HCT116 (cell line): Measurements from ENCODE around the gene ACAN. TPM values are rescaled to one million over a fixed set of nuclear protein-coding genes. Genes with fewer than 3 reads are reported as not detected.

ENCODE experiments used
- ATAC-seq: fragments of 200-7000 bp; cut with Tn5 transposase; 2 replicates; pipeline ENCODE4 v1.9.1; 2020; ENCODE audit warnings: mild to moderate bottlenecking, moderate library complexity
- BruUV-seq: library from RNA; stranded (reverse); fragments of 400-500 nt; replicated peaks from 2 replicates; lab custom pipeline; 2021; lab: Mats Ljungman, UMichigan
- CTCF ChIA-PET: fragments of 300-600 bp; sonication (Branson Sonifier 250); formaldehyde crosslinking; loops from one replicate; lab custom pipeline; 2021; ENCODE audit warnings: antibody characterized with exemption; lab: Charles Lee
- POLR2A ChIA-PET: fragments of 300-600, 350-600 bp; sonication (Branson Sonifier 250); formaldehyde crosslinking; loops from one replicate; lab custom pipeline; 2021; ENCODE audit warnings: antibody characterized with exemption; lab: Charles Lee
- RAD21 ChIA-PET, 2 experiments: fragments of 300-600 bp; sonication (Branson Sonifier 250); formaldehyde crosslinking; loops; one replicate each; lab custom pipeline; 2023; ENCODE audit warnings: low total read pairs in 2 of 2; ENCODE audit not compliant: uncharacterized antibody in 2 of 2, unreplicated experiment in 2 of 2, low non-redundant PET in 1 of 2; lab: Charles Lee
- DNase-seq: peaks from one replicate; pipeline ENCODE4 v3.0.0-alpha.2; 2010; ENCODE audit warnings: low read depth, low spot score
- H2AFZ ChIP-seq: fragments of 200-600 bp; shearing (Covaris generic), sonication (generic); 2 replicates; pipeline ENCODE4 v1.6.1; 2017; ENCODE audit warnings: low read depth, mixed run types, mixed read lengths, antibody characterized with exemption, low read length; ENCODE audit not compliant: poor library complexity, severe bottlenecking
- H3K27ac ChIP-seq: 2 replicates; pipeline ENCODE4 v1.5.1; 2012; ENCODE audit warnings: low read depth, low read length
- H3K27me3 ChIP-seq: fragments of 200-600 bp; sonication (generic); 2 replicates; pipeline ENCODE4 v1.6.1; 2016; ENCODE audit warnings: mixed run types, low read length, mixed read lengths; ENCODE audit not compliant: insufficient read depth
- H3K36me3 ChIP-seq, 2 experiments: fragments of 200-500 bp in 1 of 2; fragments of 200-600 bp in 1 of 2; sonication (Bioruptor generic) in 1 of 2; sonication (generic) in 1 of 2; 2 replicates each; pipeline versions ENCODE4 v1.5.1 to v1.6.1; 2014 to 2016; ENCODE audit warnings: low read length in 2 of 2, inconsistent platforms in 1 of 2, mixed read lengths in 1 of 2, mixed run types in 1 of 2; ENCODE audit not compliant: insufficient read depth in 2 of 2, control insufficient read depth in 1 of 2
- H3K4me1 ChIP-seq, 2 experiments: fragments of 200-600 bp in 1 of 2; sonication (generic) in 1 of 2; 2 replicates each; pipeline versions ENCODE4 v1.5.1 to v1.6.1; 2012 to 2017; ENCODE audit warnings: low read length in 2 of 2, inconsistent platforms in 1 of 2, mild to moderate bottlenecking in 1 of 2, mixed read lengths in 1 of 2, mixed run types in 1 of 2, moderate library complexity in 1 of 2; ENCODE audit not compliant: insufficient read depth in 2 of 2, control insufficient read depth in 1 of 2
- H3K4me2 ChIP-seq: fragments of 200-600 bp; sonication (generic); 2 replicates; pipeline ENCODE4 v1.6.1; 2017; ENCODE audit warnings: mixed run types, low read length, mixed read lengths
- H3K4me3 ChIP-seq, 2 experiments: fragments of 200-600 bp in 1 of 2; sonication (generic) in 1 of 2; replicated peaks in 1 of 2; 2 replicates each; pipeline ENCODE4 v1.5.1; 2011 to 2016; ENCODE audit warnings: low read length in 2 of 2, control low read depth in 1 of 2, low read depth in 1 of 2, mild to moderate bottlenecking in 1 of 2, mixed read lengths in 1 of 2, mixed run types in 1 of 2
- H3K79me2 ChIP-seq: fragments of 200-600 bp; sonication (generic); 2 replicates; pipeline ENCODE4 v1.6.1; 2017; ENCODE audit warnings: mild to moderate bottlenecking, mixed run types, low read length, moderate library complexity, mixed read lengths; ENCODE audit not compliant: insufficient read depth
- H3K9ac ChIP-seq: fragments of 200-600 bp; sonication (generic); 2 replicates; pipeline ENCODE4 v1.6.1; 2016; ENCODE audit warnings: low read length, mixed read lengths
- H3K9me2 ChIP-seq: fragments of 200-600 bp; sonication (generic), shearing (Covaris generic); 2 replicates; pipeline ENCODE4 v1.6.1; 2017; ENCODE audit warnings: mixed run types, mild to moderate bottlenecking, moderate library complexity; ENCODE audit not compliant: insufficient read depth
- H3K9me3 ChIP-seq, 2 experiments: fragments of 200-500 bp in 1 of 2; fragments of 200-600 bp in 1 of 2; sonication (Bioruptor generic) in 1 of 2; sonication (generic) in 1 of 2; 2 replicates each; pipeline ENCODE4 v1.6.1; 2014 to 2017; ENCODE audit warnings: low read length in 2 of 2, mixed read lengths in 2 of 2, inconsistent platforms in 1 of 2, low read depth in 1 of 2, mild to moderate bottlenecking in 1 of 2, mixed run types in 1 of 2, moderate library complexity in 1 of 2; ENCODE audit not compliant: control insufficient read depth in 1 of 2, insufficient read depth in 1 of 2
- H4K20me1 ChIP-seq: fragments of 200-600 bp; sonication (generic), shearing (Covaris generic); 2 replicates; pipeline ENCODE4 v1.6.1; 2017; ENCODE audit warnings: mixed run types, mild to moderate bottlenecking, moderate library complexity; ENCODE audit not compliant: insufficient read depth
- ATF3 ChIP-seq: IDR thresholded peaks from 2 replicates; pipeline ENCODE4 v1.6.1; 2012
- CBX3 ChIP-seq: IDR thresholded peaks from 2 replicates; pipeline ENCODE4 v1.6.1; 2012; ENCODE audit warnings: low read depth
- CEBPB ChIP-seq: IDR thresholded peaks from 2 replicates; pipeline ENCODE4 v1.6.1; 2012; ENCODE audit warnings: low read depth
- CTCF ChIP-seq, 3 experiments: fragments of 200-600 bp in 1 of 3; sonication (generic) in 1 of 3; IDR thresholded peaks in 2 of 3; conservative IDR thresholded peaks in 1 of 3; 2 replicates each; pipeline ENCODE4 v1.5.1; 2012 to 2017; ENCODE audit warnings: low read depth in 2 of 3, low read length in 2 of 3, antibody characterized with exemption in 1 of 3, borderline replicate concordance in 1 of 3, control low read depth in 1 of 3, mild to moderate bottlenecking in 1 of 3, mixed read lengths in 1 of 3, mixed run types in 1 of 3, moderate library complexity in 1 of 3; ENCODE audit not compliant: insufficient read depth in 1 of 3
- EGR1 ChIP-seq: IDR thresholded peaks from 2 replicates; pipeline ENCODE4 v1.6.1; 2012; ENCODE audit warnings: low read depth
- ELF1 ChIP-seq: IDR thresholded peaks from 2 replicates; pipeline ENCODE4 v1.6.1; 2012; ENCODE audit warnings: low read depth, borderline replicate concordance
- EZH2 ChIP-seq: fragments of 200-600 bp; sonication (generic); IDR thresholded peaks from 2 replicates; pipeline ENCODE4 v1.6.1; 2017; ENCODE audit warnings: antibody characterized with exemption, mixed run types
- EZH2phosphoT487 ChIP-seq: fragments of 200-600 bp; IDR thresholded peaks from 2 replicates; pipeline ENCODE4 v1.6.1; 2018; ENCODE audit warnings: antibody characterized with exemption, borderline replicate concordance
- FOSL1 ChIP-seq: IDR thresholded peaks from 2 replicates; pipeline ENCODE4 v1.6.1; 2012; ENCODE audit warnings: low read depth
- JUND ChIP-seq: IDR thresholded peaks from 2 replicates; pipeline ENCODE4 v1.6.1; 2012
- POLR2AphosphoS5 ChIP-seq: IDR thresholded peaks from 2 replicates; pipeline ENCODE4 v1.6.1; 2011; ENCODE audit warnings: mild to moderate bottlenecking, low read depth, low read length, moderate library complexity
- RAD21 ChIP-seq: IDR thresholded peaks from 2 replicates; pipeline ENCODE4 v1.6.1; 2012; ENCODE audit warnings: low read depth, mild to moderate bottlenecking
- SIN3A ChIP-seq: IDR thresholded peaks from 2 replicates; pipeline ENCODE4 v1.6.1; 2012; ENCODE audit warnings: low read depth
- SP1 ChIP-seq: IDR thresholded peaks from 2 replicates; pipeline ENCODE4 v1.6.1; 2012; ENCODE audit warnings: low read depth
- TCF7L2 ChIP-seq: IDR thresholded peaks from 2 replicates; pipeline ENCODE4 v1.7.0; 2011; ENCODE audit warnings: borderline replicate concordance, inconsistent platforms; ENCODE audit not compliant: insufficient read depth, insufficient read length; ENCODE audit errors: extremely low read depth
- YY1 ChIP-seq: IDR thresholded peaks from 2 replicates; pipeline ENCODE4 v1.6.1; 2011; ENCODE audit warnings: low read length, low read depth, moderate library complexity, mild to moderate bottlenecking; ENCODE audit not compliant: insufficient replicate concordance; ENCODE audit errors: extremely low read depth
- ZFX ChIP-seq: fragments of 450-650 bp; IDR thresholded peaks from 2 replicates; pipeline ENCODE4 v1.6.1; 2017
- ZNF274 ChIP-seq: fragments of 200-500 bp; sonication (Bioruptor generic); IDR thresholded peaks from 2 replicates; pipeline ENCODE4 v1.6.1; 2014; ENCODE audit warnings: mild to moderate bottlenecking, low read depth, low read length, inconsistent platforms
- intact Hi-C: fragments of 100-400 bp; cut with micrococcal nuclease; formaldehyde crosslinking; loops from 2 replicates; pipeline ENCODE4 v1.10.0; 2022
- total RNA-seq: library from RNA; stranded (reverse); gene quantifications from one replicate; pipeline ENCODE4 v1.2.1, GENCODE V29; 2021; ENCODE audit not compliant: unreplicated experiment
- TF ChIP-seq, protein P1 (sequence below): IDR thresholded peaks from 2 replicates; pipeline ENCODE4 v1.6.1; 2011; ENCODE audit warnings: mild to moderate bottlenecking, low read length, moderate library complexity; ENCODE audit not compliant: insufficient replicate concordance; ENCODE audit errors: extremely low read depth

Gene ACAN
- total RNA-seq, 1 experiment from 2014 or later = not detected

- Histone ChIP-seq H3K4me2 (no peak overlapping the region), H3K4me1 (no peaks in the 10 kb centered on the region), H3K79me2 (no peaks in the 10 kb centered on the region), H3K27ac (no peak overlapping the region), H3K9me2 (no peaks in the 10 kb centered on the region), H2AFZ (no peak overlapping the region), H3K27me3 (no peaks in the 10 kb centered on the region), H3K9me3 (no peaks in the 10 kb centered on the region), H3K36me3 (no peaks in the 10 kb centered on the region), H3K4me3 (no peak overlapping the region), H4K20me1 (no peaks in the 10 kb centered on the region), H3K9ac (no peak overlapping the region)
- intact Hi-C loops = no loop called here
- ATAC-seq (no peak), DNase-seq (no peak)
- POLR2A ChIA-PET = no interaction called here
- RAD21 ChIA-PET = no interaction called here
- TF ChIP-seq SP1 (no peak), CEBPB (no peak), EZH2phosphoT487 (no peak), ELF1 (no peak), ZNF274 (no peak), SIN3A (no peak), RAD21 (no peak), FOSL1 (no peak), YY1 (no peak), CTCF (IDR thresholded peaks at IDR 0.05 in 2 of 3, conservative IDR thresholded peaks at IDR 0.05 in 1 of 3; ENCODE audit: borderline replicate concordance in 1 of 3, insufficient read depth in 1 of 3, low read depth in 2 of 3, low read length in 2 of 3) (no peak), EZH2 (no peak), ZFX (no peak), EGR1 (no peak), TCF7L2 (no peak), ATF3 (no peak), CBX3 (no peak), POLR2AphosphoS5 (no peak), JUND (no peak)
- TF ChIP-seq, protein P1, sequence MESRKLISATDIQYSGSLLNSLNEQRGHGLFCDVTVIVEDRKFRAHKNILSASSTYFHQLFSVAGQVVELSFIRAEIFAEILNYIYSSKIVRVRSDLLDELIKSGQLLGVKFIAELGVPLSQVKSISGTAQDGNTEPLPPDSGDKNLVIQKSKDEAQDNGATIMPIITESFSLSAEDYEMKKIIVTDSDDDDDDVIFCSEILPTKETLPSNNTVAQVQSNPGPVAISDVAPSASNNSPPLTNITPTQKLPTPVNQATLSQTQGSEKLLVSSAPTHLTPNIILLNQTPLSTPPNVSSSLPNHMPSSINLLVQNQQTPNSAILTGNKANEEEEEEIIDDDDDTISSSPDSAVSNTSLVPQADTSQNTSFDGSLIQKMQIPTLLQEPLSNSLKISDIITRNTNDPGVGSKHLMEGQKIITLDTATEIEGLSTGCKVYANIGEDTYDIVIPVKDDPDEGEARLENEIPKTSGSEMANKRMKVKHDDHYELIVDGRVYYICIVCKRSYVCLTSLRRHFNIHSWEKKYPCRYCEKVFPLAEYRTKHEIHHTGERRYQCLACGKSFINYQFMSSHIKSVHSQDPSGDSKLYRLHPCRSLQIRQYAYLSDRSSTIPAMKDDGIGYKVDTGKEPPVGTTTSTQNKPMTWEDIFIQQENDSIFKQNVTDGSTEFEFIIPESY = no peak
- CTCF ChIA-PET = interaction anchor here (1.3 kb wide), 1 partner anchor 10 kb away, joined by 3 read pairs; no protein-coding TSS in a partner anchor
- no TSS peak for BruUV-seq
These were observed 85.5 kb downstream of the ACAN start for GRCh38 chr15:88888719-88889118.
